Measurements from ENCODE around the gene PPP2R2C. TPM values are rescaled to one million over a fixed set of nuclear protein-coding genes. Genes with fewer than 3 reads are reported as not detected.

PPP2R2C gene
- total RNA-seq, 1 donor from 2014 or later, result 2.2 TPM

GRCh38 chr4:6321361-6321760, 151.1 kb downstream of the PPP2R2C start:
- no peak overlapping the region for H3K27ac ChIP-seq
- no peak for TF ChIP-seq CTCF (IDR thresholded peaks at IDR 0.05)
- DNase-seq (ENCODE audit: low spot score in 2 of 2), result no peak
- no peaks in the 10 kb centered on the region for H3K36me3 ChIP-seq
- H3K27me3 ChIP-seq, result no peaks in the 10 kb centered on the region
- no peak overlapping the region for H3K4me3 ChIP-seq
- intact Hi-C loops (cut with DNase I), result no loop called here
- no peaks in the 10 kb centered on the region for H3K9me3 ChIP-seq
- no peaks in the 10 kb centered on the region for H3K4me1 ChIP-seq

- Histone ChIP-seq H3K9me3 (no peaks in the 10 kb centered on the region), H3K36me3 (no peaks in the 10 kb centered on the region), H3K27me3 (no peaks in the 10 kb centered on the region), H3K4me1 (no peaks in the 10 kb centered on the region), H3K4me3 (no peak overlapping the region), H3K27ac (no peak overlapping the region)
- TF ChIP-seq CTCF (IDR thresholded peaks at IDR 0.05), result no peak
- intact Hi-C loops (cut with DNase I), result no loop called here
- no peak for DNase-seq (ENCODE audit: low spot score in 2 of 2)
Measured at GRCh38 chr4:6320663-6321062, 151.8 kb downstream of the PPP2R2C start.

GRCh38 chr4:6319530-6320150, 152.8 kb downstream of the PPP2R2C start:
- Histone ChIP-seq H3K27ac (no peak overlapping the region), H3K4me3 (no peak overlapping the region), H3K36me3 (no peaks in the 10 kb centered on the region), H3K4me1 (no peaks in the 10 kb centered on the region), H3K27me3 (no peaks in the 10 kb centered on the region), H3K9me3 (no peaks in the 10 kb centered on the region)
- no peak for DNase-seq (ENCODE audit: low spot score in 2 of 2)
- intact Hi-C loops (cut with DNase I), result no loop called here
- no peak for TF ChIP-seq CTCF (IDR thresholded peaks at IDR 0.05)

GRCh38 chr4:6318206-6318605, 154.2 kb downstream of the PPP2R2C start:
- no peaks in the 10 kb centered on the region for H3K27me3 ChIP-seq
- intact Hi-C loops (cut with DNase I), result no loop called here
- H3K27ac ChIP-seq, result no peak overlapping the region
- DNase-seq (ENCODE audit: low spot score in 2 of 2), result no peak
- H3K4me3 ChIP-seq, result no peak overlapping the region
- H3K9me3 ChIP-seq, result no peaks in the 10 kb centered on the region
- H3K4me1 ChIP-seq, result no peaks in the 10 kb centered on the region
- no peaks in the 10 kb centered on the region for H3K36me3 ChIP-seq
- no peak for TF ChIP-seq CTCF (IDR thresholded peaks at IDR 0.05)

- Histone ChIP-seq H3K27me3 (no peaks in the 10 kb centered on the region), H3K9me3 (no peaks in the 10 kb centered on the region), H3K27ac (no peak overlapping the region), H3K4me3 (no peak overlapping the region), H3K36me3 (no peaks in the 10 kb centered on the region), H3K4me1 (no peaks in the 10 kb centered on the region)
- no peak for DNase-seq (ENCODE audit: low spot score in 2 of 2)
- intact Hi-C loops (cut with DNase I), result no loop called here
- no peak for TF ChIP-seq CTCF (IDR thresholded peaks at IDR 0.05)
Measured at GRCh38 chr4:6316461-6317003, 155.9 kb downstream of the PPP2R2C start.

All from ascending aorta (tissue), 2 donors.